HG02623 (cell line): Measurements from ENCODE around the gene SULT1A1.
"Not testable (repeated sequence)": the region's sequence is repeated elsewhere in the genome, so short reads cannot be mapped to it uniquely, and the experiment has no call there.

Source experiments
- ATAC-seq: cut with Tn5 transposase; IDR thresholded peaks from one replicate; pipeline ENCODE4 v1.9.1; 2021; ENCODE audit warnings: moderate library complexity; ENCODE audit not compliant: unreplicated experiment

Gene SULT1A1

DNA sequence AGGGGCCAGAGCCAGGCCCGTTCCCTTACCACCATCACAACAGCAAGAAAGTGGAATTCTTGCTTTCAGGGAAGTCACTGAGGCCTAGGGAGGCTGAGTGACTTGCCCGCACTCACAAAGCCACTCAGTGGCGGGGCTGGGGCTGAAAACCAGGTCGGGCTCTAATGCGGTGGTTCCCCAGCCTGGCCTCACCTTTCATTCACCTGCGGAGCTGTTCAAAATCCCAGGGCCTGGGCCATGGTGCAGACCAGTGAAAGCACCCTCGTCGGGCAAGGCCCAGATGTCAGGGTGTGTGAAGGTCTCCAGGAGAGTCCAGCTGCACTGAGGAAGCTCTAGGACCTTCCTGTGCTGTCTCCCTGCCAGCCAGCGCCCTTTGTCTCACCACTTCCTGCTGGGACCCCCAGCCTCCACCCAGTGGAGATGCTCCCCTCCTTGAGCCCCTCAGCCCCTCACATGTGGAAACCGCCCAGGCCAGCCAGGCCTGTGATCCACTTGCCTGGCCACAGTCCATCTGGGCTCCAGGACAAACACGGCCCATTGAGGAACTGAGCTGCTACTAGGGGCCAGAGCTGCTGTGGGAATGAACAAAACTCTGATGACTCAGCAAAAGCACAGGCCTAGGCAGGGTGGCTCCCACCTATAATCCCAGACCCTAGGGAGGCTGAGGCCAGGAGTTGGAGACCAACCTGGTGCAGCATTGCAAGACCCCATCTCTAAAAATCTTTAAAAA is 812 bp downstream of the SULT1A1 start:
- ATAC-seq: not testable (repeated sequence)

DNA sequence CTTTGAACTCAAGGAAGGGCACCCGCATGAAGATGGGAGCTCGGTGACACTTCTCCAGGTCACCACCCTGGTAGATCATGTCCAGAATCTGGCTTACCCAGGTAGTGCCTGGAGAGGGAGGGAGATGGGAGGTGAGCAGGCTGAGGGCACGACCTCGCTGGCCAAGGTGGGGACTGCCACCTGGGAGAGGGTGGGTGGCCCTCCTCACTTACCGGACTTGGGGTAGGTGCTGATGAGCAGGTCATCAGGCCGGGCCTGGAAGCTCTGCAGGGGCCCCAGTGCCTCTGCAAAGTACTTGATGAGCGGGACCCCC is 1.4 kb downstream of the SULT1A1 start:
- ATAC-seq: not testable (repeated sequence)

GRCh38 chr16:28607681-28608495 is 2.0 kb downstream of the SULT1A1 start:
- not testable (repeated sequence) for ATAC-seq

- no peak for ATAC-seq
These were observed 2.7 kb downstream of the SULT1A1 start for GRCh38 chr16:28607116-28607623.

- ATAC-seq: no peak
These were observed 3.3 kb downstream of the SULT1A1 start for GRCh38 chr16:28606291-28607115.

GRCh38 chr16:28604186-28604565 is 5.7 kb downstream of the SULT1A1 start:
- no peak for ATAC-seq

DNA sequence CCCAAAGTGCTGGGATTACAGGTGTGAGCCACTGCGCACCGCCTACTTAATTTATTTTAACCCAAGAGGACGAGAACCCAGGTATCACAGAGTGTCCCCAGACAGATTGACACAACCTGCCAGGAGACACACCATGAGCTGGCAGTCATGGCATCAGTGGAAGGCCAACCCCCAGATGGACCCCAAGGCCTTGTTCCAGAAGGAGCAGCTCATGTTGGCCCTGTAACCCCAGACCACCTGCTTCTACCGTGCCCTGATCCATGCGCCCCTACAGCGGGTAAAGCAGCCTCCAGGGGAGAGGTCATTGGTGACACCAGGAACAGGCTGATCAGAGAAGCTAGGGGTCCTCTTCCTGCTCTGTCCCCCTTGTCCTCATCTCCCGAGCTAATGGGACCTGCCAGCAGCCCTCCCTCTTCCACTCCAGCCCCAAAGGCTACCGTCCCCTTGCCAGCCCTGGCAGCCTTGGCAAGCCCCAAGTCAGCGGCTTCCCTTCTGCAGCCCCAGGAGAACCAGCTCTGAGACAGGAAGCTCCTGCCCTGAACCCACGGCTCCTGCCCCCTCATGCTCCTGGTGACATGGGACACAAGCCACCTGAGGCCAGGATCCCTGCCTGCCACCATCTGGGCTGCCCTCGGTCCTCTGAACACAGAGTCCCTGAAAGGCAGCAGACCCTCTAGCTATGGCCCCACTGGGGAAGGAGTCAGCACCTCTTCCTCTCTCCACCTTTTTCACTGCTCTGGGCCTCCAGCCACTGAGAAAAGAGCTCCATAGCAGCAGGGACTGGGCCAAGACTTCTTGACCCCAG is 6.3 kb downstream of the SULT1A1 start:
- no peak for ATAC-seq

DNA sequence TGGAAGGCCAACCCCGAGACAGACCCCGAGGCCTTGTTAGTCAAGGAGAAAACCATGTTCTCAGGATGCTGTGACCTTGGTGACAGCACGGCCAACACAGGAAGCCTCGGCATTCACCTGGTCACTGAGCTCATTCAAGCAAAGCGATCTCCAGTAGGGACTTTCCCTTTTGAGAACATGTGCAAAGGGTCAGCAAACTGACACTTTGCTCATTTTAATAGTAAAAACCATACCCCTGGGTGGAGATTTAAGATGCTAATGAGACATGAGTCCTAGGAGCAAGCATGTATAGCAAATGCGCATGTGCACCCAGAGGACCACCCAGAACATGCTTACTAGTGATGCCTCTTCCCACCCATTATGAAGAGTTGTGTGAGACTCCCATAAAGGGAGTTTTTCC is 7.3 kb downstream of the SULT1A1 start:
- no peak for ATAC-seq

- ATAC-seq: not testable (repeated sequence)
These were observed 7.8 kb downstream of the SULT1A1 start for GRCh38 chr16:28602062-28602461.

GRCh38 chr16:28601589-28601988 is 8.3 kb downstream of the SULT1A1 start:
- not testable (repeated sequence) for ATAC-seq

DNA sequence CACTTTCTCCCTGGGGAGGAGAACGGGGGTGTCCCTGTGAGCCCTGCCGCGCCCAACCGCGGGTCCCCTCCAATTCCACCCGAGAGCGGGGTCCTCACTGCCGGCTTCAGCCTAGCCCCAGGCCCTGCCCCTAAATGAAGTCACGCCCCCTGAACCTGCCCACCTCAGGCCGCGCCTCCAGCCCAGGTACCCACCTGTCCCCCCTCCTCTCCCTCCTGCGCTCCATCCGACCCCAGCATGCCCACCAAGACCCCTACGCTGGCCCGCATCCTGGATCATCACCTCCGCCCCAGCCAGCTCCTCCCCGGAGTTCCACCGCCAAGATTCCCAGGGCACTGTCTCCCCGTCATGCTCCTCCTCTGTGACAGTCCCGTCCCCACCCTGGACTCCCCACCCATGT is 8.9 kb downstream of the SULT1A1 start:
- not testable (repeated sequence) for ATAC-seq

DNA sequence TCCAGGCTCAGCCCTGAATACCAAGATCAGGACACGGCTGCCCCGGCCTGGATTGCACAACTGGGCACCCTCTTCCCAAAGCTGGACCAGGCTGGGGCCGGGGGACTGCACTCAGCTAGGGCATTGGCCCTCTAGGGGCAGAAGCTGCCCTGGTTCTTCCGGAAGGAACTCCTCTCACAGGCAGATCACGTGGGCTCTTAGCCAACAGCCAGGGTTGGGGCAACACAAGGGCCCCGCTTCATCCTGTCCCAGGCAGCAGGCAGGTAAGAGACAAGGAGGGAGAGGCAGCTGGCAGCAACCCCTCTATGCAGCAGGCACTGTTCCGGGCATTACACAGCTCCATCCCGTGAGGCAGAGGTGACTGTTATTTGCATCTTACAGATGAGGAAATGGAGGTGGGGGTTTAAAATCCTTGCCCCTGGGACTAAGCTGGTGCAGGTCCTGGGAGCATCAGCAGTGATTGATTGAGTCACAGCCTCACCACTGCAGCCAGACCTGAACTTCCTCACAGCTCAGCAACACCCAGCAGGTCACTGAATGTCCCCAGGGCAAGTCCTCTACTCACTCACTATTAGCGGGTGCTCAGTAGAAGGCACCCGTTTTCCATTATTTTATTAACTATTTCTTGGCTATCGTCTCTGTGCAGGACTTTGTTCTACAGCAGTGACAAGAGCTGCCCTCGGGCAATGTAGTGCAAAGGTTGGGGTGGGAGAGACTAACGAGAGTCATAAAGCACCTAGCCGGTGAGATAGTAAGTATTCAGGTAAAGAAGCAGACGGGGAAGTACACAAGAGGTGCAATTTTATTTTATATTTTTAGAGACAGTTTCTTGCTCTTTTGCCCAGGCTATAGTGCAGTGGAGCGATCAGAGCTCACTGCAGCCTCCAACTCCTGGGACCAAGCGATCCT is 10.2 kb downstream of the SULT1A1 start:
- ATAC-seq: not testable (repeated sequence)

GRCh38 chr16:28597692-28598261 is 12.1 kb downstream of the SULT1A1 start:
- ATAC-seq: no peak

DNA sequence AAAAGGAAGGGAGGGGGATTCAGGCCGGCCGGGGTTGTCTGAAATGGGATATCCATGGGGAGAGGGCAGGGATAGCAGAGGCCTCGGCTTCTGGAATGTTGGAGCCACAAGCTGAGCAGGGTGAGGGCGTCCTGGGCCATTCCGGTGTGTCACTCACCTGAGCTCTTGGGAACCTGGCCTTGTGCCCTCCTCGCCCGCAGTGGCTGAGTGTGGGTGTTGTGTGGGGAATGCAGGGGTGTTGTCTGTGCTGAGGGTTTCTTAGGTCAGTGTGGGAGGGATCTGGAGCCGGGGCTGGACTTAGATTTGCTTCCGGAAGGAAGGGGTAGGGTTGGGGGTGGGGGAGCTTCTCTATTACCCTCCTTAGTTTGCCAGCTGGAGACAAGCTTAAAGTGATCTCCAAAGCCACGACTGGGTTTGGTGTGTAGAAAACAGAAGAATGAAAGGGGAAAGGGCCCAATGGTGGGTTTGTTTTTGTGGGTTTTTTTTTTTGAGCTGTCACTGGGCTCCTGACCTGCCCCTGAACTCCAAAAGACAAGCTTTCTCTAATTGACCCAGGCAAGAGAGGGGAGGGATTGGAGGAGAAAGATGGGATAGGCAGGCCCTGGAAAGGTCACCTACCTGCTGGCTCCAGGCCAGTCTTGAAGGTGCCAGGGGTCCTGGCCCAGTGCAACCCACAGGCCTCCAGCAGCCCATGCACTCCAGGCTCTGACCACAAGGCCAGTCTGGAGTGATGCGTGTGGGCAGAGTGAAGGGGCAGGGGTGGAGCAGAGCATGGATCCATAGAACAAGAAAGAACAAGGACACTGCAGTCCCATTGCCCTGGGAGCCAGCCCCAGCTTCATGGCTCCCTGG is 12.8 kb downstream of the SULT1A1 start, which contains the start of gene SULT1A2:
SULT1A2 (minus strand) TSS at position 211 of the 852 bp plus-strand sequence. CDS start 1,120 bp downstream, outside the sequence.
- ATAC-seq: no peak

DNA sequence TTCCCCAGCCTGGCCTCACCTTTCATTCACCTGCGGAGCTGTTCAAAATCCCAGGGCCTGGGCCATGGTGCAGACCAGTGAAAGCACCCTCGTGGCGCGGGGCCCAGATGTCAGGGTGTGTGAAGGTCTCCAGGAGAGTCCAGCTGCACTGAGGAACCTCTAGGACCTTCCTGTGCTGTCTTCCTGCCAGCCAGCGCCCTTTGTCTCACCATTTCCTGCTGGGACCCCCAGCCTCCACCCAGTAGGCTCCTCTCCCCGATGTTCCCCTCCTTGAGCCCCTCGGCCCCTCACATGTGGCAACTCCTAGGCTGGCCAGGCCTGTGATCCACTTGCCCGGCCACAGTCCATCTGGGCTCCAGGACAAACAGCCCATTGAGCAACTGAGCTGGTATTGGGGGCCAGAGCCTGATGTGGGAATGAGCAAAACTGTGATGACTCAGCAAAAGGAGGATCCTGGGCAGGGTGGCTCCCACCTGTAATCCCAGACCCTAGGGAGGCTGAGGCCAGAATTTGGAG is 13.7 kb downstream of the SULT1A1 start:
- no peak for ATAC-seq

DNA sequence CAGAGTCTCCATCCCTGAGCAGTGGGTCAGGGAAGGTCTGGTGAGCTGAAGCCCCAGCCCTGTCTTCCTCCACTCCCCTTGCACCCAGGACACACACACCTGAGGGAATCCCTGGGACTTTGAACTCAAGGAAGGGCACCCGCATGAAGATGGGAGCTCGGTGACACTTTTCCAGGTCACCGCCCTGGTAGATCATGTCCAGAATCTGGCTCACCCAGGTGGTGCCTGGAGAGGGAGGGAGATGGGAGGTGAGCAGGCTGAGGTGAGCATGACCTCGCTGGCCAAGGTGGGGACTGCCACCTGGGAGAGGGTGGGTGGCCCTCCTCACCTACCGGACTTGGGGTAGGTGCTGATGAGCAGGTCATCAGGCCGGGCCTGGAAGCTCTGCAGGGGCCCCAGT is 14.4 kb downstream of the SULT1A1 start:
- ATAC-seq: not testable (repeated sequence)

GRCh38 chr16:28592979-28593553 is 16.8 kb downstream of the SULT1A1 start:
- no peak for ATAC-seq
